Right forelimb (tissue), 1 donor: ENCODE results near the gene BIN1.

Source experiments
- DNase-seq: peaks from one replicate; pipeline ENCODE4 v3.0.0-alpha.2; 2018

Gene BIN1

DNA sequence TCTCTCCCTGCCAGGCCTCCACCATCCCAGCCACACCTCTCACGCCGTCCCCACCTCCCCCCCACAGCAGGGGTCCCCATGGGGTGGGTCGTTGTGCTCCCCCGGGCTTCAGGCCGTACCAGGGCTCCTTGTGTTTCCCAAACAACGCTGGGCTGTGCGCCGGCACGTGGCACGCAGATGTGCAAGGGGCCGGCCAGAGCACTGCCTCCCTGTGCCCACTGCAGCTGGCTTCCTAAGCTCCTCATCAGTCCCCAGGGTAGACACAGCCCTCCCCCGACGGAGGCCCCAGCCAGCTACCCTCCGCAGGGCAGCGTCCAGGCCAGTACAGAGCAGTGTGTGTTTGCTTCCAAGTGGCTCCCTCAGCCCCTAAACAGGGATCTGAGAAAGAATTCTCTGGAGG is 34.0 kb downstream of the BIN1 start:
- DNase-seq = no peak

DNA sequence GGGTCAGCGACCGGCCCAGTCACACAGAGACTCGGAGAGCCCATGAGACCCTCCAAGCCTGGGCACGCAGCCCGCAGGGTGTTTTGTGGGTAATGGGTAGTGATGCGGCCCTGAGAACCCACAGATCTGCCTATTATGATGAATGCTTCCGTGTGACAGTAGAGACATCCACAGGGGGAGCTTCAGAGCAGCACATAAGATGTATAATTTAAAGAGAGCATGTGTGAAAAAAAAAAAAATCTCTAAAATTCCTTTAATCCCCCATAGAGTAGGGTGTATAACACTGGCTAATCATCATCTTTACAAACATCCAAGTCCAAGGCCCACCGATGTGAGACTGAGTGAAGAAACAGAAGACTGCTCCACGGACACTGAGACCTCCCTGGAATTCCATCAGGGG is 34.6 kb downstream of the BIN1 start:
- DNase-seq = no peak

DNA sequence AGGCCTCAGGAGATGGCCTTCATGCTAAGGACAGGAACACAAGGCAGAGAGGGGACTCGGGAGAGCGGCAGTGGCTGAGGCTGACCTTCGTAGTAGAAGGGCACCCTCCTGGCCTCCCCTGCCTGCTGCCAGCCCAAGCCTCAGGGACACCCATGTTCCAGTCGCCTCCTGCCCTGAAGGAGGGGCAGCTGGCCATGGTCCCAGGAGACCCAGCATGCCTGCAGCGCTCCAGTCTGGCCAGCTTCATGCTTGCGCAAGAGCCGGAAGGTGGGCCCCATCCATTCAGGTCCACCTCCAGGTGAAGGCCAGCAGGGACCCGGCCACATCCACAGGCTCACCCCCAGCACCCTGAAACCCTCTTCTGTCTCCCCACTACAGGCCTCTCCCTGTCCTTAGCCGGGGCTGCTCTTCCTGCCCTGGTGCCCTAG is 35.0 kb downstream of the BIN1 start:
- DNase-seq = no peak

DNA sequence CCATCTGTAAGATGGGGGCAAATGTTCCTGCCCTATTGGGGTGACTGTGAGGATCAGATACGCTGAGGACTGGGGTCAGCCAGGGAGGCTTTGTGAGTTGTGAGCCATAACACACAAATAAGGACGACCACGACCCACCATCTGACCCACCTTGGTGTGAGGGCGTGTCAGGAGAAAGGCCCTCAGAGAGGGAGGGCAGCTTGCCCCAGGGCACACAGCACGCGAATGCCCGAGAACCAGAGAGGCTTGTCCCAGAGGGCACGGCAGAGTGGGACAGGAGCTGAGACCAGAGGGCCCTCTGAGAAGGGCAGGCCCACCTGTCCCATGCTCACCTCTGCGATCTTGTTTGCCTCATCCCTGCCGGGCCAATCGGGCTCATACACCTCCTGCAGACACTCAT is 36.7 kb downstream of the BIN1 start:
- DNase-seq = no peak

DNA sequence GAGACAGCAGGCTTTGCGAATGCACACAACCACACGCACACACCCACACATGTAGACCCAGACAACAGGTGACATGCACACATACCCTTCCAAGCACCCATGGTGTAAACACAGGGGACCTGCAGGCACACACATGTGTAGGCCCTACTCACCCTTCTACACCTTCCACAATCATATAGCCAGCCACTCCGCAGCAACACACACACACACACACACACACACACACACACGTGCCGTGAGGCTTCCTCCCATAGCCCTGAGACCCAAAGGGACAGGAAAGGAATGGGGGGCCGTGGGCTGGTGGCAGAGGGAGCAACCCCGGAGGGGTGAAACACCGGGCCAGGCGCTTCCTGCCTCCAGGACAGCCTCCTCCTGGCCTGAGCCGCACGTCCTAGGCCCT is 37.4 kb downstream of the BIN1 start:
- no peak for DNase-seq

DNA sequence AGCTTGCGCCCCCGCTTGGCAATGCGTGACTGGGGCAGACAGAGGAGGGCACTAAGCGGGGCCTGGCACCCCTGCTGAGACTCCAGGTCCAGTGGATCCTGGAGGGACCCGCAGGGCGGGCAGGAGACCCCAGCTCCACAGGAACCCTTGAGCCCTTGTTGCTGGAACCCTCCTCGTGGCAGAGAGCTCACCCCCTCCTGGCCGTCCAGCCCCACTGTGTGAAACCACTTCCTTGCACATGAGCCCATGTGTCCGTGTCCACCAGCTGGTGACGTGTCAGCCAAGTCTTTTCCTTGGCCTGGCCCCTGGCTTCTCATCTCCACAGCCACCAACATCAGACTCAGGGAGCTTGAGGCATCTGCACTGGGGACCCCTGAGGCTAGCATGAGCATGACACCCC is 38.0 kb downstream of the BIN1 start:
- DNase-seq = no peak

DNA sequence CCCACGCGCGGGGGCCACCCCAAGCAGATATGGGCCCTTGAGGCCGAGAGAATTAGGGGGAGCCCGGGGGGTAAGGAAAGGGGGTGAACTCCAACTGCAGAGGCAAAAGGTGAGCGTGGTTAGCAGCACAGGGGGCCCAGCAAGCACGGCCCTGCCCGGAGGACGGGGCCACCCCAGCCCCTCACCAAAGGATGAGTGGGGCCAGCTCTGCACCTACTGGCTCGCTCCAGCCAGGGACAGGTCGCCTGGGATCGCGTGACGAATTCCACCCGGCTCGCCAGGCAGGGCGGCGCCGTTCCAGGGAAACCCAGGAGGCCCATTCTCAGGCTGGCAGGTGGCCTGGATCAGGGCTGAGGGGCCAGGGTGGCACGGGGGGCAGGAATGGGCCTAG is 38.6 kb downstream of the BIN1 start:
- DNase-seq = no peak

DNA sequence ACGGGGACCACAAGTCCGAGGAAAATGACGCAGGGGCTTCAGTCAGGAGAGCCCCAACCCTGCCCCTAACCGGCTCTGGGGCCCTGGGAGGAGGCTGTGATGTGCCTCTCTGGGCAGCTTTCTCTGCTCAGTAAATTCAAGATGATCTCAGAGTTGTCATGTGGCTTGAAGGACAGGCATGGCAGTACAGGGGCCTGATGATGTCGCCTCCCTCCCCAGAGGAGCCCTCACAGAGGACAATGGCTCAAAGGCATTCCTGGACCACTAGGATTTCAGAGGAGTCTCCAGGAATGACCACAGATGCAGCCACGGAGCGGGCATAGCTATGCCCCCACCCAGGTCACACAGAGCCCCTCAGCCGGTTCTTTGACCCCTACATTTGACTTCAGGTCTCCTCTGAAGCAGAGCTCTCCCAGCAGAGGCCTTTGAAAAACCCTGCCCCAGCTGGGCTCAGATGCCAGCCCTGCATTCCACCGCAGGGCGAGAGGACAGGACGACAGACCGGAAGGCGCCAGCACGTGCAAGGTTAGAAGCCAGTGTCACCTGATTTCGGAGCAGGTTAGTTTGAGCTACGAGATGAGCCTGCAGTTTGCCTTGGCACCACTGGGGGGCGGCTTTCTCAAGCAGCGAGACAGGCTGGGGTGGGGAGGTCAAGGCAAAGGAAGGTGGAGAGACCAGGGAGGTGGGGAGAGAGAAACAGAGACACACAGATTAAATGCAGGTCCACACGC is 39.2 kb downstream of the BIN1 start:
- DNase-seq = peak; percentile 67

DNA sequence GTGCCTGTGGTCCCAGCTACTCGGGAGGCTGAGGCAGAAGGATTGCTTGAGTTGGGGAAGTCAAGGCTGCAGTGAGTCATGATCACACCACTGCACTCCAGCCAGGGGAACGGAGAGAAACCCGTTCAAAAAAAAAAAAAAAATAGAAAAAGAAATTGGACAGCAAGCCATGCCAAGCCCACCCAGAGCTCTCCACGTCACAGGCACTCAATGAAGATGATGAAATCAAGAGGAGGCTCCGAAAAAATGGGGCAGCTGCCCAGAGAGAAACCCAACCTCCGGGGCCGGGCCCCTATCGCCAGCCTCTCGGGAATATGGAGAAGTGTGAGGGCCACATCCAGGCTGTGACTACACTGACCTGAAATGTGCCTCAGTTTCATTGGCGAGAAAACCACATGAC is 40.0 kb downstream of the BIN1 start:
- DNase-seq = no peak

DNA sequence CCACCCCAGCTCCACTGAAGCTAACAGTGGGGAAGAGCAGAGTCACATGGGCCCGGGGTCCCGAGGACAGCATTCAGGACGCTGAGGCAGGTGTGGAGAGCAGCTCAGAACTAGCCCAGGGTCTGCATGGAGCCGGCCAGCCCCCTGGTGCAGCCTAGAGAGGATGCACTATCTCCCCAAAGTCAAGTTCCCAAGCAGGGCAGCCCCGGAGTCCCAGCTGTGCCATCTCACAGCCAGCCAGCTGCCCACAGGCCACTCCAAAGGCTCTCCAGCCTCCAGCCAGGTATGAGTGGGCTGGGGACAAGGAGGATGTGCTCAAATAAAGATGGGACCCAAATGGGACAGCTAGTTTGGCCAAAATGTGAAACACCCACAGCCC is 41.0 kb downstream of the BIN1 start:
- DNase-seq = no peak

DNA sequence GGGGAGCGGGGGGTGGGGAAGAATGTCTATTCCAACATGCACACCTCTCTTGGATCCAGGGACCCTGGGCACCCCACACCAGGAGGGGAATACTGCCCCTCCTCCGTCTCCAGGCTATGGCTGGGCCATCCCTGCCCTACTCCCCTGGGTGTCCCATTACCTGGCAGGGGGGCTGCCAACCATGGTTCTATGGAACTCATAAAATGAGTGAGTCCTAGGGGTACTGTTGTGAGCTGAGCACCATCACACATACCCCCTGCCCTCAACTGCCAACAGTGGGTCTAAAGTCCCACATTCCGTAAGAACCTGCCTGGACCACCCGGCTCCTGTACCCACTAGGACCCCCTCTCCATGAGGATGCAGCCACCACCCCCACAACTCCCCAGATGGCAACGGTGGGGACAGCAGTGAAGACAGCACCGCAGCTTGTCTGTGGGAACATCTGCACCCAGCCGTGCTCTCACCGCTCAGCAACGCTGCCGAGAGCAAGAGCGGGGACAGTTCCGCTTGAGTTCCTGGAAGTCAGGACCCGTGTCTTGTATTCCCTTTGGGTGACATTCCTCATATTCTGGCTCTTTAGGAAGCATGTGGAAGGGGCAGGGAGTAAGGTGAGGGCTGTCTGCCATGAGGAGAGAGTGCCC is 41.5 kb downstream of the BIN1 start:
- no peak for DNase-seq

DNA sequence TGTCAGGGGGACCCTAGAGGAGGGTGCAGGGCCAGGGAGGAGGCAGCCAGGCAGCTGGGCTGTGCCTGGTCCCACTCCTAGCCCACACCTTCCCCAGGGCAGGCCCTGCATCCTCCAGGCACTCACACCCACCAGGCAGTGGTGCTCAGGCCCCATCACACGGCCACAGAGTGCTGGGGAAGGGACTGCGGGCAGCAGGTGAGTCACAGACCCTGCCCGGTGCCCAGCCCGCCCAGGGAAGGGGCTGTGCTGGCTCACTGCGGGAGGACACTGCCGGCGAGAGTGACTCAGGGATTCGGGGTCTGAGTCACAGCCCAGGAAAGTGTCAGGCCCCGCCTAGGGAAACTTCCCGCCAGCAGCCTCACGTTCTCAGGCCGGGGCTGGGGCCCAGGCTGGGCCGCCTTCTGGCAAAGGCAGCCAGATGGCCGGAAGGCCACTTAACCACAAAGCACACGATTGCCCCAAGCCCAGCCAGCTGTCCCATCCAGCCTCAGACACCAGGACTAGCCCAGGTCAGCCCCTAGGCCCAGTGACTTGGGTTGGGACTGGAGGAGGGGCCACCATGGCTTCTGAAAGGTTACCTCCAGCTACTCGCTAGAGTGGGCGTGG is 42.2 kb downstream of the BIN1 start:
- peak; percentile 86 for DNase-seq

DNA sequence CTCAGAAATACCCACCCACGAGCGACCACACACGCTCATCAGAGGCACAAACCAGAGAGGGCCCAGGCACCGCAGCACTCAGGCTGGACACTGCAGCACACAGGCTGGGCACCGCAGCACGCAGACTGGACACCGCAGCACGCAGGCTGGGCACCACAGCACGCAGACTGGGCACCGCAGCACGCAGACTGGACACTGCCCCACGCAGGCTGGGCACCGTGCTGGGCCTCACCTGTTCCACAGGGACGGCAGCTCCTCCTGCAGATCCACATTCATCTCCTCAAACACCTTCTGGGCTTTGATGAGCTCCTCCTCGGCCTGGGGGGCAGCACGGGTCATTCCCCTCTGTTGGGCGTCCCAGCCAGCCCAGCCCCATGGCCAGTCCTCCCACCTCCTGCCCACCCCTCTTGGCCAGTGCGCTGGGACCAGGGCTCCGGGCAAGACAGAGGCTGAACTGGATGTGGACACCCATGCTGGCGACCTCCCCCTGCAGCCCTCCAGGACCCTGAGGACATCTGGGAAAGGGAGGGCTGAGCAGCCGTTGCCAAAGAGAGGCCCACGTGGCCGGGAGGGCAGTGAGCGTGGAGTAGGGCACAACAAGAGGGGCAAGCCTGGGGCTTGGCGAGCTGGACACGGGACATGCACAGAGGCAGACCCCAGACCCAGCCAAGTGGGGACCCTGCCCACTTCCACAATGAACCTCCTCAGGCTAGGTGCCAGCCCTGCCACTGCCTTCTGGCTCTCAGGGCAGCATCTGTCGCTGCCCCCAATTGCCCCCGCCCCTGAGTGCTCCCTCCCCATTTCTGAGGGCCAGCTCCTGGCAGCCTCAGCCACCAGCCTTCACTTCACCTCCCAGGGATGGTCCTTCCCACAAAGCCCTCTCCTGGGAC is 43.0 kb downstream of the BIN1 start:
- no peak for DNase-seq

DNA sequence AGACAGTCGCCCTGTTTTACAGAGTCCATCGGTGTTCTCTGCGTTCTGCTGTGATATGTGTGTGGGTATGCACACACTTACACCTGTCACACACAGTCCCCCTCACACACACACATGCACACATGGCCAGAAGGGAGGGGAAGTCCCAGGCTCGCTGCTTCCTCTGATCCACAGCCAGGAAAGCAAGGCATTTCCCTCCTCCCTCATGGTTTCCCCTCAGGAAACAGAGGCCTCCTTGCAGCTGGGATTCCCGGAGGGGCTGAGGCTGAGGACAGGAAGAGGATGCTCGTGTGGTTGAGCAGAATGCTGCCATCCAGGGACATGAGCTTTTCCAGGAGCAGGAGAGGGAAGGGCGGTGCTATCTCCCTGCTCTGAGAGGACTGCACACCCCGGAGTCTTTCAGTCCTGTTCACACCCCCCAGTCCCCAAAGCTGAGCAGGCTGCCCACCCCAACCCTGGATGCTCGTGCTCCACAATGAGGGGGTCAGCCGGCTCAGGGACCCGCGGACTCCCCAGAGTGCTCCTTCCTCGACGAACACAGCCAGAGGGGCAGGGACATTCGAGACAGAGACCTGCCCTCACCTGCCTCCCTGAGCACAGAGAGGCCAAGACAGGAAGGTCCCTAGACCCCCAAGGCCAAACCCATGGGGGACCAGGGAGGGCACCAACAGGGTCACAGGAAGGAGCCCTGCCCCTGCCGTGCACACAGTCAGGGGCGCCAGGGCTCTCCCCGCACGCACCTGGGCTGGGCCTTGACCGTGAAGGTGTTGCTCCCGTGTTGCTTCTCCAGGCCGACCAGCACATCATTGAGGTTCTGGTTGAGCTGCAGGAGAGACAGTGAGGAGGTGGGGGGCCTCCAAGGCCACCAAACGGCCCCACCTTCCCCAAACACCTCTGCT is 45.3 kb downstream of the BIN1 start:
- DNase-seq = peak; percentile 66

DNA sequence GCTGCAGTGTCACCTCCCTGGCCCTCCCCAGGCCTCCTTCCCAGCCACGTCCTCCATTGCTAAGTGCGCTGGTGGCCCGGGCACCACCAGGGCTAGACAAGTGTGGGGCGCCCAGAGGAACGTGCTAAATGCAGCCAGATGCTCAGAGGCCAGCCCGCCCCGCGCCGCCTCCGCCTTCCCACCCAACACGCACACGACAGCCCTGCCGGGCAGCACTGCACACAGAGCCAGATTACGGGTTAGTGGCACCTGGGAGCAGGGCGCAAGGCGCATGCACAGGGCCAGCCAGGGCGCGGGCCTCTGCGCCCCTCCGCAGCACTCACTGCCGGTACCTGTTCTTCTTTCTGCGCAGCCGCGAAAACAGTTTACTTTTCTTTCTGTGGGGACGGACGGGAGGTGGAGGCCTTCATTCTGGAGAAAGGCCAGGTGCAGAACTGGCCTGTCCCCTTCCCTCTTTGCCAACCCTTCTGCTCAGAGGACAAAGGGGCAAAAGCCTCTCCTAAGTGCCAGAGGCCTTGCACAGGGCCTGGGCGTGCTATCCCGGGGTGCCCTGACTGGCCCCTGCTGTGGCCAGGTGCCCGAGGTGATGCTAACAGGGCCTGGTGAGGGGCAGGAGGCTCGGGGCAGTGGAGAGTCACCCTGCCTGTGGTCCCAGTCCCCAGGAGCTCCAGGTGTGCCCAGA is 46.5 kb downstream of the BIN1 start:
- no peak for DNase-seq

DNA sequence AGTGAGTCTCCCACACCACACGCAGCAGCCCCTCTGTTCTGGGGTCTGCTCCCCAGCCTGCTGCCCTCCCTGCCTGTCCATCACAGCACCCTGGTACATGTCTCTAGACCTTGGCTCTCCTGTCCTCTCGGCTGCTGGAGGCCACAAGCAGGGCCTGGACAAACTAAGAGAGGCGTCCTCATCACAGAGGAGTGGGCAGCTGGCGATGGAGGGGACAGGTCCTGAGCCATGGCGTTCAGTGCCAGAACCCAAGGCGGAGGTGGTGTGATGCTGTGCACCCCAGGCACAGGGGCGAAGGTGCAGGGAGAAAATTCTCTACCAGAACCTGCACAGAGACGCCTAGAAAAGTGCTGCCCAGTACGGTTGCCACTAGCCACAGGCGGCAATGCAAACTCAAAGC is 47.4 kb downstream of the BIN1 start:
- DNase-seq = no peak

DNA sequence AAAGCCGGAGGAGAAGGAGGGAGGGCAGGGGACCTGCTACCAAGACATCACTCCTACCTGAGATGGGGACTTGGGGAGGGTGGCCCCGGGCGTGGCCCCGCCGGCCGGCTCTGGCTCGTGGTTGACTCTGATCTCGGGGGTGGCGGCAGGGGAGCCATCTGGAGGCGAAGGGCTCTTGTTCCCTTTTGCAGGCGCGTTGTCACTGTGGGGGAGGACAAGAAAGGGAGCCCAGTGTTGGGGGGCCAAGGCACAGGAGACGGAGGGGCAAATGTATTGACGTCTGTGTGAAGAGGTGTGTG is 48.1 kb downstream of the BIN1 start:
- DNase-seq = no peak

DNA sequence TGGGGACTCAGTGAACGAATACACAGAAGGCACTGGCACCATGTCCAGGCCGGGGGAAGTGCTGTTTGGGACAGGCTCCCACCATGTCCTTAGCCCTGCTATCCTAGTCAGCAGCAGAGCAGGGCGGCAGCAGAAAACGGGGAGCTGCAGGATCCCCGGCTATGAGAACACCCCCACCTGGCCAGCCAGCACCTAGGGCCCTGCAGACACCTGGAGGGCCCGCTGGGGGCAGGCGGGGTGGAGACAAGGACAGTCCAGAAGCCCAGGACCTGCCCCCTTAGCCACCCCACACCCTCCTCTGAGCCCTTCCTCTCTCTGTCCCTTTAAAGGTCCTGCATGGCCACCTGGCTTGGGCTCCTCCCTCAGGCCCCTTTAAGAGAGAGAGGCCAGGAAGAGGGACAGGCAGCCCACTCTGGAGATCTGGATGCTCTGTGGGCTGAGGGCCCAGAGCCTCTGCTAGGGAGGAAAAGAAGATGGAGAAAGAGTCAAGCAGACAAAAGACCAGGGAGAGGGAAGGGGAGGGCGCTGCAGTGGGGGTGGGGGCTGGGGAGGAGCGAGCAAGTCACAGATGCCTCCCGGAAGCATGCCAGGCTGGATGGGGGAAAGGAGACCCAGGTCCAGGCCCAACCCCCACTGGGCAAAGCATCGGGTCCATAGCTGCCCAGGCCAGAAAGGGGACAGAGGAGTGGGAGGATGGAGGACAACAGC is 48.6 kb downstream of the BIN1 start:
- DNase-seq = no peak

DNA sequence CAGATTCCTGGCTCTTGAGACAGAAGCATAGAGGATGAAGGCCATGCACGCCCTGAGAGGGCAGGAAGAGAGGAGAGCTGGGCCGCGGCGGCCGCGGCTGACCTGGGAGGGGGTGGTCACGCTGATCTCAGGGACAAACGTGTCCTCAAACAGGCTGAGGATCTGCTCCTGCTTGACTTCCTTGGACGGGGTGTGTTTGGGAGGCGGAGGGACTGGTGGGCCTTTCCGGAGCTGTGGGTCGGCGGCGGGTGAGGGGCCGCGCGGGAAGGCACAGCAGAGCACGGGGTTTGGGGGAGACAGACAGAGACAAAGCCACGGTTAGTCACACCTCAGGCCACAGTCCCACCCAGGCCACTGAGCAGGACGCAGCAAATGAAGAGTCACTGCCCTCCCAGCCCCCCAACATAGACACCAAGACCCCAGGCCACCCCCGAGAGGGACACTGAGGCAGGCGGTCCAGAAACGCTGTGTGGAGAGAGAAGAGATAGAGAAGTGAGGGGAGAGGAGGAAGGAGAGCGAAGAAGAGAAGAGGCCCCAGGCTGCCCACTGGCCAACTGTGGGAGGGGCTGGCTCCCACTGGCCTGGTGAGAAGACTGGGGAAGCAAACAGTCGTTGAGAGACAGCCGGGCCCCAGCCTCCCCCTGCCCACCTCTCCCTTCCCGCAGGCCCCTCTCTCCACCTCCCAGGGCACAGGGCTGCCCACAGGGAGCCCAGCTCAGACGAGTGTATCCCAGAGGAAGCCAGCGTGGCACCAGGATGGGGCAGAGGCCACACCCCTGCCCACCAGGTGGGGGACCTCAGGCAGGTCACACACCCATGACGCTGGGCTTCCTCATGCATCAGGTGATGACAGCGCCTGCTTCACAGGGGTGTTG is 49.3 kb downstream of the BIN1 start:
- no peak for DNase-seq

DNA sequence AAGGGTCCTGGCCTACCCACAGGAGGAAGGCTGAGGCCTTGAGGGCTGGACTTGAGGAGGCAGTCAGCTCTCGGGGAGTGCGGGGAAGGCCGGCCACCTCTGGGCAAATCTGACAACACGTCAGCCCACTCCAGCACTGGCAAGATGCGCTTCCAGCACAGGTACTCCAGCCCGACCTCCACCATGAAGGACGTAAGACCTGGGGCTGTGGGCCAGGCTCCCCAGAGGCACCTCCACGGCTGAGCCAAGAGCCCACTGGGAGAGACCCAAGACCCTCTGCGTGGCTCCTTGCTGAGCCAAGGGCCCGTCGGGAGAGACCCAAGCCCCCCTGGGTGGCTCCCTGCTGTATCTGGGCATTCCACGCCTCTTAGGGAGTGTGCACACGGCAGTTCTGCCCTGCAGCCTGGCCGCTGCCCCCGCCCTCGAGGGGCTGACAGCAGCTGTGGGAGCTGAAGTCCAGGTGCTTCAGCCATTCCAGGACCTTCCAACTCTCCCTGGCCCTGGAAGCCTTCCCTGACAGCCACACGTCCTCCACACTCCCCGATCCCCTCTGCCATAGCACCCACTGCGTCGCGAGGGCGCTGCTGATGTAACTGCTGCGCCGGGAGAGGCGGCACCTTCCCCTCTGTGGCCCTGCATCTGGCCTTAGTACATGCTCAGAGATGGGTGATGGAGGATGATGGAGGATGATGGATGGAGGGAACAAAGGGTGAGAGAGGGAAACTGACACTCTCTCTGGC is 50.2 kb downstream of the BIN1 start:
- DNase-seq = no peak
